Spleen (tissue), 11 donors: ENCODE measurements around the gene LRIG3. TPM values are rescaled to one million over a fixed set of nuclear protein-coding genes. Genes with fewer than 3 reads are reported as not detected.
A peak's percentile ranks its signal among the peaks of the same experiment; 100 is the strongest.
"Not testable (repeated sequence)": the region's sequence is repeated elsewhere in the genome, so short reads cannot be mapped to it uniquely, and the experiment has no call there.

Experiments used
- DNase-seq: peaks from one replicate; pipeline ENCODE4 v3.0.0-alpha.2; 2020
- H3K27ac ChIP-seq, 8 donors: fragments of 200-600 bp; sonication (generic) in 7 of 8; 1 replicate in 4 of 8; 2 replicates in 4 of 8; pipeline versions ENCODE4 v1.5.0 to v1.8.0; 2016 to 2021; ENCODE audit warnings: inconsistent platforms in 4 of 8, mild to moderate bottlenecking in 4 of 8, moderate library complexity in 1 of 8
- H3K27me3 ChIP-seq, 7 donors: fragments of 200-600 bp; sonication (generic) in 6 of 7; replicated peaks in 1 of 7; 1 replicate in 4 of 7; 2 replicates in 3 of 7; pipeline versions ENCODE4 v1.5.0 to v1.8.0; 2016 to 2021; ENCODE audit warnings: inconsistent platforms in 3 of 7, mild to moderate bottlenecking in 1 of 7
- H3K36me3 ChIP-seq, 6 donors: fragments of 200-600 bp; sonication (generic) in 5 of 6; 1 replicate in 4 of 6; 2 replicates in 2 of 6; pipeline versions ENCODE4 v1.5.0 to v1.8.0; 2016 to 2021; ENCODE audit warnings: inconsistent platforms in 2 of 6
- H3K4me1 ChIP-seq, 6 donors: fragments of 200-600 bp; sonication (generic) in 5 of 6; 1 replicate in 3 of 6; 2 replicates in 3 of 6; pipeline versions ENCODE4 v1.5.0 to v1.8.0; 2016 to 2021; ENCODE audit warnings: inconsistent platforms in 3 of 6
- H3K4me3 ChIP-seq, 8 donors: fragments of 200-600 bp; sonication (generic) in 7 of 8; 1 replicate in 4 of 8; 2 replicates in 4 of 8; pipeline versions ENCODE4 v1.5.0 to v1.8.0; 2016 to 2021; ENCODE audit warnings: inconsistent platforms in 4 of 8, mild to moderate bottlenecking in 4 of 8, moderate library complexity in 2 of 8
- H3K9me3 ChIP-seq, 8 donors: fragments of 200-600 bp; sonication (generic) in 7 of 8; 1 replicate in 4 of 8; 2 replicates in 4 of 8; pipeline versions ENCODE4 v1.5.0 to v1.8.0; 2016 to 2021; ENCODE audit warnings: inconsistent platforms in 4 of 8
- CTCF ChIP-seq, 11 experiments: fragments of 200-600 bp in 7 of 11; fragments of 450-650 bp in 4 of 11; sonication (generic) in 4 of 11; IDR thresholded peaks in 8 of 11; conservative IDR thresholded peaks in 3 of 11; 1 replicate in 7 of 11; 2 replicates in 4 of 11; pipeline versions ENCODE4 v1.4.0 to v1.8.0; 2016 to 2021; ENCODE audit warnings: antibody characterized with exemption in 11 of 11, inconsistent platforms in 4 of 11, mild to moderate bottlenecking in 1 of 11
- POLR2A ChIP-seq, 3 donors: fragments of 450-650 bp; IDR thresholded peaks; one replicate each; pipeline ENCODE4 v1.5.1; 2017; ENCODE audit warnings: antibody characterized with exemption in 3 of 3, mild to moderate bottlenecking in 1 of 3
- POLR2AphosphoS5 ChIP-seq, 3 donors: sonication (generic); formaldehyde crosslinking; IDR thresholded peaks; one replicate each; pipeline ENCODE4 v1.5.1; 2017; ENCODE audit warnings: antibody characterized with exemption in 3 of 3
- WGBS, 5 donors: extraction: QIAGEN DNeasy Blood & Tissue Kit in 3 of 5; methylation state at CpG; one replicate each; pipeline versions ENCODE4 v1.1.5 to v1.1.7; 2013 to 2018; 5-methylcytosine and 5-hydroxymethylcytosine counted together
- intact Hi-C: fragments of 100-400 bp; cut with DNase I; formaldehyde crosslinking; loops from one replicate; pipeline ENCODE4 v1.15.0; 2023; ENCODE audit warnings: low total_unique reads
- polyA plus RNA-seq, 3 donors: library from polyadenylated mRNA; stranded (reverse); fragments of 200-250 nt; gene quantifications; one replicate each; pipeline ENCODE4 v1.2.1, GENCODE V29; 2013
- total RNA-seq, 7 donors: library from RNA; depleted of rRNA in 3 of 7; stranded (reverse); fragments of >200 nt in 3 of 7; fragmentation: NEBNext Ultra II Directional in 4 of 7; extraction: Animal tissue kit (Norgen Biotek cat#: 25700) in 4 of 7; gene quantifications; one replicate each; pipeline versions ENCODE4 v1.1.0 to v1.2.1, GENCODE V29; 2016 to 2021
- donor health status: healthy with polysubstance abuse.
- donor health status: DM: no; HTN: no; CAD: no; lungs with moderate emphysema.
- donor health status: DM: no; HTN: no; CAD: no.
- donor health status: Bipolar disorder and iron deficiency.
- donor health status: healthy.
- donor health status: DM: no; HTN: no; CAD: no.
- donor health status: DM: yes; HTN: yes; CAD: no.

Gene LRIG3
- total and polyA plus RNA-seq, 10 donors = 1.3 to 110 (median 23.7) TPM

GRCh38 chr12:58954002-58954401, 33.7 kb upstream of the LRIG3 start:
- H3K27ac ChIP-seq = no peak overlapping the region
- H3K27me3 ChIP-seq = no peaks in the 10 kb centered on the region
- H3K36me3 ChIP-seq = no peaks in the 10 kb centered on the region
- intact Hi-C loops = no loop called here
- WGBS, 5 donors = 66 to 78% (median 72%) methylated on average over 3 of the region's 3 CpGs
- no peak for DNase-seq
- H3K4me1 ChIP-seq = no peaks in the 10 kb centered on the region
- H3K4me3 ChIP-seq = no peak overlapping the region
- TF ChIP-seq CTCF (IDR thresholded peaks at IDR 0.05 in 8 of 11, conservative IDR thresholded peaks at IDR 0.05 in 3 of 11) = no peak
- TF ChIP-seq POLR2A (IDR thresholded peaks at IDR 0.05) = no peak
- no peak for TF ChIP-seq POLR2AphosphoS5 (IDR thresholded peaks at IDR 0.05)
- H3K9me3 ChIP-seq = peaks cover 0 to 17% (median 7%) of the 10 kb centered on the region in 8 donors

- no peak overlapping the region for H3K4me3 ChIP-seq
- H3K4me1 ChIP-seq = no peaks in the 10 kb centered on the region
- intact Hi-C loops = no loop called here
- no peaks in the 10 kb centered on the region for H3K27me3 ChIP-seq
- TF ChIP-seq POLR2AphosphoS5 (IDR thresholded peaks at IDR 0.05) (no peak), CTCF (IDR thresholded peaks at IDR 0.05 in 8 of 11, conservative IDR thresholded peaks at IDR 0.05 in 3 of 11) (no peak), POLR2A (IDR thresholded peaks at IDR 0.05) (no peak)
- WGBS, 5 donors = 45 to 50% (median 47%) methylated on average over 2 of the region's 2 CpGs
- H3K9me3 ChIP-seq = peaks cover 0 to 37% (median 20%) of the 10 kb centered on the region in 8 donors
- no peaks in the 10 kb centered on the region for H3K36me3 ChIP-seq
- no peak overlapping the region for H3K27ac ChIP-seq
- no peak for DNase-seq
These were observed 30.4 kb upstream of the LRIG3 start for GRCh38 chr12:58950739-58951100.

- DNase-seq, H3K27ac ChIP-seq, H3K4me1 ChIP-seq, H3K36me3 ChIP-seq, H3K4me3 ChIP-seq, H3K27me3 ChIP-seq, intact Hi-C loops: not testable (repeated sequence)
- 80 to 87% (median 86%) methylated on average over 11 of the region's 11 CpGs for WGBS, 5 donors
- peaks cover 0 to 43% (median 20%) of the 10 kb centered on the region in 8 donors for H3K9me3 ChIP-seq
These were observed 29.8 kb upstream of the LRIG3 start for GRCh38 chr12:58949954-58950738.

- Histone ChIP-seq H3K4me3 (no peak overlapping the region), H3K27me3 (no peaks in the 10 kb centered on the region), H3K36me3 (no peaks in the 10 kb centered on the region), H3K9me3 (peaks cover 0 to 18% (median 7%) of the 10 kb centered on the region in 8 donors), H3K27ac (no peak overlapping the region), H3K4me1 (peaks cover 0 to 13% (median 0%) of the 10 kb centered on the region in 6 donors)
- DNase-seq = no peak
- 90 to 97% (median 94%) methylated on average over 3 of the region's 3 CpGs for WGBS, 5 donors
- intact Hi-C loops = no loop called here
- TF ChIP-seq POLR2A (IDR thresholded peaks at IDR 0.05) = no peak
- no peak for TF ChIP-seq POLR2AphosphoS5 (IDR thresholded peaks at IDR 0.05)
These were observed 22.8 kb upstream of the LRIG3 start for GRCh38 chr12:58943079-58943478.

GRCh38 chr12:58942345-58942744, 22.0 kb upstream of the LRIG3 start:
- intact Hi-C loops = no loop called here
- peak overlapping the region in 7 of 8 donors; percentile 39 to 70 (median 58) for H3K27ac ChIP-seq
- TF ChIP-seq POLR2A (IDR thresholded peaks at IDR 0.05) (no peak), CTCF (IDR thresholded peaks at IDR 0.05 in 8 of 11, conservative IDR thresholded peaks at IDR 0.05 in 3 of 11) (no peak), POLR2AphosphoS5 (IDR thresholded peaks at IDR 0.05) (no peak)
- H3K36me3 ChIP-seq = no peaks in the 10 kb centered on the region
- no peak overlapping the region for H3K4me3 ChIP-seq
- 71 to 82% (median 78%) methylated on average over 2 of the region's 2 CpGs for WGBS, 5 donors
- peaks cover 0 to 16% (median 2%) of the 10 kb centered on the region in 8 donors for H3K9me3 ChIP-seq
- no peak for DNase-seq
- H3K27me3 ChIP-seq = no peaks in the 10 kb centered on the region
- H3K4me1 ChIP-seq = peaks cover 0 to 13% (median 0%) of the 10 kb centered on the region in 6 donors
